ES-I3 (cell line): ENCODE measurements around the gene OR8B3.

Experiments
- H3K36me3 ChIP-seq: 2 replicates; pipeline ENCODE4 v1.6.1; 2013; ENCODE audit warnings: mild to moderate bottlenecking, low read length, control low read depth, moderate library complexity; ENCODE audit not compliant: insufficient read depth
- H3K4me1 ChIP-seq: 2 replicates; pipeline ENCODE4 v1.6.1; 2013; ENCODE audit warnings: mild to moderate bottlenecking, control low read depth, low read length; ENCODE audit not compliant: insufficient read depth
- H3K9ac ChIP-seq: 2 replicates; pipeline ENCODE4 v1.6.1; 2013; ENCODE audit warnings: low read depth, mild to moderate bottlenecking, low read length, moderate library complexity
- H3K9me3 ChIP-seq: 2 replicates; pipeline ENCODE4 v1.6.1; 2013; ENCODE audit warnings: mild to moderate bottlenecking, low read length, moderate library complexity; ENCODE audit not compliant: control insufficient read depth, insufficient read depth

The OR8B3 gene

GRCh38 chr11:124398924-124399323 lies at the start of gene OR8B3:
Gene OR8B3, minus strand, starts transcription at chr11:124399024. Its CDS starts 1,673 bp downstream, at chr11:124397351.
- Histone ChIP-seq H3K9ac (no peak within 1 kb of the TSS), H3K4me1 (no peaks in the 10 kb centered on the region), H3K9me3 (no peaks in the 10 kb centered on the region; the same call in 1 of the 2 replicates), H3K36me3 (no peaks in the 10 kb centered on the region)

- Histone ChIP-seq H3K4me1 (no peaks in the 10 kb centered on the region), H3K9ac (no peak overlapping the region), H3K9me3 (no peaks in the 10 kb centered on the region), H3K36me3 (no peaks in the 10 kb centered on the region)
Measured at GRCh38 chr11:124446916-124447315, 48.1 kb upstream of the OR8B3 start.

GRCh38 chr11:124445646-124446150 lies 46.9 kb upstream of the OR8B3 start, which contains the start of gene OR8B8:
Gene OR8B8, minus strand, starts transcription at chr11:124445696. Its CDS starts 4,611 bp downstream, at chr11:124441085.
- Histone ChIP-seq H3K4me1 (no peaks in the 10 kb centered on the region), H3K36me3 (no peaks in the 10 kb centered on the region), H3K9ac (no peak within 1 kb of the TSS), H3K9me3 (no peaks in the 10 kb centered on the region)

- no peaks in the 10 kb centered on the region for H3K4me1 ChIP-seq
- no peaks in the 10 kb centered on the region for H3K36me3 ChIP-seq
Measured at GRCh38 chr11:124442847-124443246, 44.0 kb upstream of the OR8B3 start.

GRCh38 chr11:124442442-124442841 lies 43.6 kb upstream of the OR8B3 start:
- Histone ChIP-seq H3K4me1 (no peaks in the 10 kb centered on the region), H3K36me3 (no peaks in the 10 kb centered on the region), H3K9ac (no peak overlapping the region), H3K9me3 (no peaks in the 10 kb centered on the region)

More at GRCh38 chr11:124442847-124443246, 44.0 kb upstream of the OR8B3 start:
- H3K9ac ChIP-seq: no peak overlapping the region
- no peaks in the 10 kb centered on the region for H3K9me3 ChIP-seq

GRCh38 chr11:124441519-124441918 lies 42.7 kb upstream of the OR8B3 start:
- Histone ChIP-seq H3K9me3 (no peaks in the 10 kb centered on the region), H3K9ac (no peak overlapping the region), H3K36me3 (no peaks in the 10 kb centered on the region), H3K4me1 (no peaks in the 10 kb centered on the region)

GRCh38 chr11:124441081-124441480 lies 42.3 kb upstream of the OR8B3 start:
- Histone ChIP-seq H3K9me3 (no peaks in the 10 kb centered on the region), H3K36me3 (no peaks in the 10 kb centered on the region), H3K9ac (no peak overlapping the region), H3K4me1 (no peaks in the 10 kb centered on the region)

- Histone ChIP-seq H3K9ac (no peak overlapping the region), H3K4me1 (no peaks in the 10 kb centered on the region), H3K9me3 (no peaks in the 10 kb centered on the region), H3K36me3 (no peaks in the 10 kb centered on the region)
Measured at GRCh38 chr11:124440608-124441007, 41.8 kb upstream of the OR8B3 start.

- Histone ChIP-seq H3K4me1 (no peaks in the 10 kb centered on the region), H3K9me3 (no peaks in the 10 kb centered on the region), H3K9ac (no peak overlapping the region), H3K36me3 (no peaks in the 10 kb centered on the region)
Measured at GRCh38 chr11:124434699-124435098, 35.9 kb upstream of the OR8B3 start.

- Histone ChIP-seq H3K9ac (no peak overlapping the region), H3K9me3 (peaks cover 3% of the 10 kb centered on the region; the same call in 1 of the 2 replicates), H3K36me3 (no peaks in the 10 kb centered on the region), H3K4me1 (no peaks in the 10 kb centered on the region)
Measured at GRCh38 chr11:124429599-124429998, 30.8 kb upstream of the OR8B3 start.

GRCh38 chr11:124424384-124424921 lies 25.6 kb upstream of the OR8B3 start, which contains the start of gene OR8B4:
Gene OR8B4, minus strand, starts transcription at chr11:124424871. Its CDS starts 0 bp downstream, at chr11:124424871.
- no peak within 1 kb of the TSS for H3K9ac ChIP-seq
- no peaks in the 10 kb centered on the region for H3K36me3 ChIP-seq
- no peaks in the 10 kb centered on the region for H3K4me1 ChIP-seq
- H3K9me3 ChIP-seq: peaks cover 3% of the 10 kb centered on the region; the same call in 1 of the 2 replicates

- no peaks in the 10 kb centered on the region for H3K4me1 ChIP-seq
- no peaks in the 10 kb centered on the region for H3K9me3 ChIP-seq
- H3K36me3 ChIP-seq: no peaks in the 10 kb centered on the region
- H3K9ac ChIP-seq: no peak overlapping the region
Measured at GRCh38 chr11:124421043-124421442, 22.2 kb upstream of the OR8B3 start.

- no peaks in the 10 kb centered on the region for H3K9me3 ChIP-seq
- no peaks in the 10 kb centered on the region for H3K36me3 ChIP-seq
- no peak overlapping the region for H3K9ac ChIP-seq
- no peaks in the 10 kb centered on the region for H3K4me1 ChIP-seq
Measured at GRCh38 chr11:124415356-124415923, 16.6 kb upstream of the OR8B3 start.

GRCh38 chr11:124409906-124410305 lies 11.1 kb upstream of the OR8B3 start:
- no peaks in the 10 kb centered on the region for H3K4me1 ChIP-seq
- no peaks in the 10 kb centered on the region; the same call in 1 of the 2 replicates for H3K9me3 ChIP-seq
- H3K9ac ChIP-seq: no peak overlapping the region
- no peaks in the 10 kb centered on the region for H3K36me3 ChIP-seq

GRCh38 chr11:124405581-124405980 lies 6.8 kb upstream of the OR8B3 start:
- no peak overlapping the region for H3K9ac ChIP-seq

More at GRCh38 chr11:124405581-124405980, 6.8 kb upstream of the OR8B3 start:
- Histone ChIP-seq H3K36me3 (no peaks in the 10 kb centered on the region), H3K4me1 (no peaks in the 10 kb centered on the region), H3K9me3 (no peaks in the 10 kb centered on the region; the same call in 1 of the 2 replicates)
